HG02678 (cell line): ENCODE data around the gene TRIML2.

ENCODE experiments used
- ATAC-seq: cut with Tn5 transposase; IDR thresholded peaks from one replicate; pipeline ENCODE4 v1.9.1; 2021; ENCODE audit warnings: mild to moderate bottlenecking, moderate library complexity; ENCODE audit not compliant: unreplicated experiment

The TRIML2 gene, protein sequence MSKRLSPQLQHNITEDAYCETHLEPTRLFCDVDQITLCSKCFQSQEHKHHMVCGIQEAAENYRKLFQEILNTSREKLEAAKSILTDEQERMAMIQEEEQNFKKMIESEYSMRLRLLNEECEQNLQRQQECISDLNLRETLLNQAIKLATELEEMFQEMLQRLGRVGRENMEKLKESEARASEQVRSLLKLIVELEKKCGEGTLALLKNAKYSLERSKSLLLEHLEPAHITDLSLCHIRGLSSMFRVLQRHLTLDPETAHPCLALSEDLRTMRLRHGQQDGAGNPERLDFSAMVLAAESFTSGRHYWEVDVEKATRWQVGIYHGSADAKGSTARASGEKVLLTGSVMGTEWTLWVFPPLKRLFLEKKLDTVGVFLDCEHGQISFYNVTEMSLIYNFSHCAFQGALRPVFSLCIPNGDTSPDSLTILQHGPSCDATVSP

GRCh38 chr4:188109157-188109755 is at the start of gene TRIML2:
TSS of gene TRIML2 (minus strand) at chr4:188109603. CDS start at chr4:188105368, 4,235 bp downstream.
- ATAC-seq: no peak

DNA sequence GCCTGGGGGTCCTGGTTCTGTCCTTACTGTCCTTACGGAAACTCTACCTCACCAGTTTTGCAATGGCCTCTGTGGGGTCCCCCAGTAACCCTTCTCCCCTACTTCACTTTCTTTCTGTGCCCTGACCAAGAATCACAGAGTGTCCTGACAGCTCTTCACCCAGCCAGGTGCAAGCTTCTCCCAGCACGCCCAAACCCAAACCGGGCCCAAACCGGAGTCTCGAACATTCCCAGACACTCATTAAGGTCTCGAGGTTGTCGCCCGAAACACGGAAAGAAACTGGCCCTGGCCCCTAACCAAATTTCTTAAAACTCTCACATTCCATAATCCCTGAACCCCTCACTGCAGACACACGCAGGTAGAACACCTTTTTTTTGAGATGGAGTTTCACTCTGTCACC is 48.9 kb upstream of the TRIML2 start:
- no peak for ATAC-seq

DNA sequence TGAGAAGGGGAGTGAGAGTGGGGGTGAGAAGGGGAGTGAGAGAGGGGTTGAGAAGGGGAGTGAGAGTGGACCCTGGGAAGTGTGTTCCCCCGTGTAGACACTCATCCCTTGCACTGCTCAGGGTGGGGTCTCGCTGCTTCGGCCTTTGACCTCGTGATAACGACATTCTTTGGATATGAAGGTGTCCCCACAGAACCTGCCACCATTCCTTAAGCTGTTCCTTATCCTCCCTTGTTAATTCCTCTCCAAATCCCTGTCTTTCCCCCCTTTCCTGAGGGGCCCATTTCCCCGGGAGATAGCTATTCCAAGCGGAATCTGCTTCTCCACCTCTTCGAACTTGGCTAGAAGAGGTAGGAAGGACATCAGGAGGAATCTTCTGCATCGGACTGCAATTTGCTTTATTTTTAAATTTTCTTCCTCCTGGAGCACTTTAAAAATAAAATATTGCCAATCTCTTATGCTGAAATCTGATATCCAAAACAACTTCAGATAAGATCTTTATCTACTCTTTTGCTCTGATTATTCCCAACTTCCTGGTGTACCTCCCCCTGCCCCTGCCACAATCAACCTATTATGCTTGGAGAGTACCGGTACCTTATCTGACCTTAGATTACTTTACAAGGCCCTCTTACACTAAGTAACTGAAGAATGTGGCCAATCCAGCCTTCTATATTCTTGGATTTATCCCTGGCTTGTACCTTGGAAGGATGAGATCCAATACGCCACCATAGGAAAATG is 45.4 kb upstream of the TRIML2 start:
- no peak for ATAC-seq

- no peak for ATAC-seq
Observed at GRCh38 chr4:188147776-188148175, 38.4 kb upstream of the TRIML2 start.

- no peak for ATAC-seq
Observed at GRCh38 chr4:188147176-188147575, 37.8 kb upstream of the TRIML2 start.

DNA sequence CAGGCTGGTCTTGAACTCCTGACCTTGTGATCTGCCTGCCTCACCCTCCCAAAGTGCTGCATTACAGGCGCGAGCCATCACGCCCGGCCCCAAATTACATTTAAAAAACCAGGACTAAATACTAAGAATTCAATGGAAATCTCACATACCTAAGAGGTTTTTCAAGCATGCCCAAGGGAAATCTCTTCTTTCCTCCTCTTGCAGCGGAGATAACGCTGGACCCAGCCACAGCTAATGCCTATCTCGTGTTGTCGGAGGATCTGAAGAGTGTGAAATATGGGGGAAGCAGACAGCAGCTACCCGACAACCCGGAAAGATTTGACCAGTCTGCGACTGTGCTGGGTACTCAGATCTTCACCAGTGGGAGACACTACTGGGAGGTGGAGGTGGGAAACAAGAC is 37.2 kb upstream of the TRIML2 start:
- no peak for ATAC-seq

DNA sequence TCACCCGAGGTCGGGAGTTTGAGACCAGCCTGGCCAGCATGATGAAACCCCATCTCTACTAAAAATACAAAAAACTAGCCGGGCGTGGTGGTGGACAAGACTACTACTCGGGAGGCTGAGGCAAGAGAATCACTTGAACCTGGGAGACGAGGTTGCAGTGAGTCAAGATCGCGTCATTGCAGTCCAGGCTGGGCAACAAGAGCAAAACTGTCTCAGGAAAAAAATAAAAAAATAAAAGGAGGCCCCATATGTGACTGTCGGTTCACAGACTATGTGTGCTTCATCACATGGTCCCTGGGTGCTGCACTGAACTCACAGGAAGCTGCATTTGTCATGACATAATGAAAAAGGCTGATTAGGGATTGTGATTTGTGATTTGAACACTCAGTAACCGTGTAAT is 36.2 kb upstream of the TRIML2 start:
- ATAC-seq: no peak

DNA sequence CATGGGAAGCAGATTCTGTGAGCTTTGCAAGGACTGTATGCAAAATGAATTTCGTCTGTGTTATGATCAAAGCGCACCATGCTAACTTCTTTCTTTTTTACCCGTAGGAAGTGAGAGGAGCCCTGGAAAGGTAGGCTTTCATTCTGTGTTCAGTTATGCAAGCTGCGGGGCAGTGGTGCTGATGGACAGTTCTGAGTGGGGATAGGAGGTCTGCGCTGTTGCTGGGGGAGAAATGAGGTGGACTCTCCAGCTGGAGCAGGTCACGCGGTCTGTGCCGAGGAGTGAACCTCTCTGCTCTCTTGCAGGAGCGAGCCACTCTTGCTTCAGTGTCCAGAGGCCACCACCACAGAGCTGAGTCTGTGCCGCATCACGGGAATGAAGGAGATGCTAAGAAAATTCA is 34.3 kb upstream of the TRIML2 start:
- ATAC-seq: no peak

DNA sequence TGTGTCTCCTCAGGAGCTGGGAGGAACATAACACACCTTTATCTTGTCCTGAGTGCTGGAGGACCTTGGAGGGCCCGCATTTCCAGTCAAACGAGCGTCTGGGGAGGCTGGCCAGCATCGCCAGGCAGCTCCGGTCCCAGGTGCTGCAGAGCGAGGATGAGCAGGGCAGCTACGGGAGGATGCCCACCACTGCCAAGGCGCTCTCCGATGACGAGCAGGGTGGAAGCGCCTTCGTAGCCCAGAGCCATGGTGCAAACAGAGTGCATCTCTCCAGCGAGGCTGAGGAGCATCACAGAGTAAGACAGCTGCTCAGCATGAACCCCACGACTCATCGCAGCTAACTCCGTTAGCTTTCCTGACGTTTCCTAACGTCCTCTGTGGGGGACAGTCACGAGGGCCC is 30.3 kb upstream of the TRIML2 start:
- no peak for ATAC-seq

GRCh38 chr4:188139141-188139540 is 29.7 kb upstream of the TRIML2 start, which contains the start of gene TRIML1:
TSS of gene TRIML1 (plus strand) at chr4:188139441. CDS start at chr4:188139559, 118 bp downstream.
- ATAC-seq: no peak

DNA sequence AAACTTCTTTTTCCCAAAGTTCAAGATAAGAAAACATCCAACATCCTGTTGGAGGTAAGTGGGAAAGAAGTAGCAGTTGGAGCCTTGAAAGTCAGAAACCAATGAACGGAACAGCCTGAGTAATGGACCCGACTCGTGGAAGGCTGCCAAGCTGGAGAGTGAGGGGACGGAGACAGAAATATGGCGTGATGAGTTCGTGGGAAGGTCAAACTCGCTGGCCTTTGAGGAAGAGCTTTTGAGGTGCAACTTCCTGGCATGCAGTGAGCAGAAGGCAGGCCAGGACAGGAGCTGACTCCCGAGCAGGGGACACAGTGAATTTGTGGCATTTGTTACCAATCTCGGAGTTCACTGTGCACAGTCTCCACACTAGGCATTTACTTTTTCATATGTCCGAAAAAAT is 28.8 kb upstream of the TRIML2 start:
- no peak for ATAC-seq

DNA sequence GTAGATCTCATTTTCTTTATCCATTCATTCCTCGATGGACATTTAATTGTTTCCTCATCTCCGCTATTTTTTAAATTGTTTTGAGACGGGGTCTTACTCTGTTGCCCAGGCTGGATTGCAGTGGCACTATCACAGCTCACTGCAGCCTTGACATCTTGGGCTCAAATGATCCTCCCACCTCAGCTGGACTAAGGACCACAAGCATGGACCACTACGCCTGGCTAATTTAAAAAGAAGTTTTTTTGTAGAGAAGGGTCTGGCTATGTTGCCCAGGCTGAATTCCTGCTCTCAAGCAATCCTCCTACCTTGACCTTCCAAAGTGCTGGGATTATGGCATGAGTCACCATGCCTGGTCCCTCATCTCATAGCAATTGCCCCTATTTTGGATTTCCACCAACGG is 22.8 kb upstream of the TRIML2 start:
- no peak for ATAC-seq

DNA sequence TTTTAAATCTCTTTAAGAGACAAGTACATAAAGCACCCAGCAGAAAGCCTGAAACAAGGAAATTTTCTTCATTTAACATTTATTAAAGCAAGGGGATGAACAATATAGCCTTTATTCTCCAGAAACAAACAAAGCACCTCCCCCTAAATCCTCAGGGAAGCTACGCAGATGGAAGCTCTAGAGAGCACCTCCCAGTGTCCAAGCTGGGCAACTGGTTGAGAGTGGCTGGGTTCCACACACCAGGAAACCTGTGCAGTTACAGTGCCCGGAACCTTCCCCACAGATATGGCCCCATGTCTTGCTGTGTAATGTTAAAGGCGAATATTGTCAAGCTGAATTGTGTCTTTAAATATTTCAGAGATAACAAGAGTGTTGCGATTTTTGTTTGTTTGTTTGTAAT is 21.0 kb upstream of the TRIML2 start:
- ATAC-seq: no peak

DNA sequence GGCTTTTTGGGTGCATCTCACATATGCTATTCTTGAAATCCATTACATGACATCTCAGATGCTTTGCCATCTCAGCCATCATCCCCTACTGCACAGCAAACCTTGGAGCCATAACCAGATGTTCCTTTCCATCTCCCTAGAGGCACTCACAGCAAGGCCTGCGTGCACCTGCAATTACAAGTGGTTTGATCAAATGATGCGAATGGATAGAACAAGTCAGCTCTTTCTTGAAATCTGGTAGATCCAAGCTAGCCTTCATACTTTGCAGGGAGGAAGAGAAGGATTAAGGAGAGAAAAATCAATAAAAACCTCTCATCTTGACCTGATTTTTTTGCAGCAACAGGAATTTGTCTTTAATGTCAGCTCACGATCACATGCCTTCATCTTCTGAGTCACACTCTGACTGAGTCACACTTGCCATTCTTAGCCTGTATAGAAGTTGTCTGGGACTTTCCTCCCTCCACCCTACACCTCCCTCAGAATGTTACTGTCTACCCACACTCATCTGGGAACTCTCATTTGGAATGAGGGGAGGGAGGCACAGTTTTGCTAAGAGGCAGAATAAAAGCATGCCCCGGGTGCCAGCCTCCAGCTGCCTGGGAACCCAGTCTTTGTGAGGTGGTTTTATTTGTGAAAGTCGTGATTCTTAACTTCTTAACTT is 17.9 kb upstream of the TRIML2 start:
- no peak for ATAC-seq

GRCh38 chr4:188121530-188121929 is 12.1 kb upstream of the TRIML2 start:
- ATAC-seq: no peak

DNA sequence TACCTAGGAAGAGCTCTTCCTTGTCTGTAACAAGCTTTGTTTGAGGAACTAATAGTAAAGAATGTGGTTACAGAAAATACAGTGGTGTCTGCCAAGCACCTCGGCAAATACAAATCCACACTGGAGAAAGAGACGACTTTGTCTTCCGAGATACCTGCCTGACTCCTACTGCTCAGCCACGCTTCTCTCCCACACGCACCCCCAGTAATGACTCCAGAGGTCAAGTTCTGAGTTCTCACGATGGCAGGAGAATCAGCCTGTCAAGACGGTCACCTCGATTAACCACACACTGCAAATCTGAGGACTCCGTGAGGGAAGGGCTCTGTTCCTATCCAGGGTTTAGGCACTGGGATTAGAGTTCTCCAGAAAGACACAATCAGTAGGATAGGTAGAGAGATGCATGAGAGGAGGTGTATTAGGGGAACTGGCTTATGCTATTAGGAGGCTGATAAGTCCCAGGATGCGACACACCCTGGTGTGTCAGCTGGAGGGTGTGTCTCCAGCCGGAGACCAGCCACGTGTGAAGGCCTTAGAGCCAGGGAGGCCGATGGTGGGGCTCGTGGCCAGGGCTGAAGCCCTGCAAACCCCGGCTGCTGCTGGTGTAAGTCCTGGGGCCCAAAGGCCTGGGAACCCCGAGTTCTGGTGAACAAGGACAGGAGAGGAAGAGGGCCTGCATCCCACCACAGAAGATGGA is 8.4 kb upstream of the TRIML2 start:
- ATAC-seq: no peak

- ATAC-seq: no peak
Observed at GRCh38 chr4:188113156-188113555, 3.8 kb upstream of the TRIML2 start.

- no peak for ATAC-seq
Observed at GRCh38 chr4:188111955-188112354, 2.6 kb upstream of the TRIML2 start.

GRCh38 chr4:188110741-188111471 is 1.5 kb upstream of the TRIML2 start:
- no peak for ATAC-seq

DNA sequence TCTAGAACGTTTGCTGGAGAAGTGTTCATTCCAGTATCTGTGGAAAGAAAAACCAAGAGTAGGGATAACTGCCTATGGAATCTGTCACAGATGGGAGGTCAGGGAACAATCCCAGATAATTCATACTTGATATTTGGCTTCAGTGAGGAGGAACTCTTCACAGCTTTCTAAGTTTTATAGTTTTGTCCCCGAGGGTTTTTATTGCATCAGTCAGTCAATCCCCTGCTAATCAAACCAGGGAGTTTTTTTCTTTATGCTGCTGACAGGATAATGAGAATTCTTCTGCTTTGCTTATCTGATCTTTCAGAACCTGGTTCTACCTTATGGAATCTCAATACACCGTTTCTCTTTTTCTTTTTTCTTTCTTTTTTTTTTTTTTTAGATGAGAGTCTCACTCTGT is 633 bp upstream of the TRIML2 start:
- no peak for ATAC-seq
